Measurements from ENCODE around the gene IGIP. TPM values are rescaled to one million over a fixed set of nuclear protein-coding genes. Genes with fewer than 3 reads are reported as not detected.
A peak's percentile ranks its signal among the peaks of the same experiment; 100 is the strongest.

IGIP gene
- total RNA-seq, 1 experiment from 2014 or later = 1.7 TPM

DNA sequence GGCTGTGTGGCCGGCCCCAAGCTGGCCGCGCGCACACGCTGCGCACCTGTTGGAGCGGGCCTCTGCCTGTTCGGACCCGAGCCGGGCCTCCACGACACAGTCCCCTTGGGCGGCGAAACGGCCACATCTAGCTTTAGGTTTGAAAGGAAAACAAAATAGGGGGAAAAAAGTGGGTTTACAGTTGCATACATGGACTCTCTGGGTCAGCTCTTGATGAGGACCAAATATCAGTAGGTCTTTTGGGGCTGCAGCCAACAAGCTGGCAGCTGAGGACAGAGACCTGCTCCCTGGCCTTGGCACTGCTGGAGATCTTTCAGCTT is 20.7 kb downstream of the IGIP start (continued):
- TF ChIP-seq, protein P1, sequence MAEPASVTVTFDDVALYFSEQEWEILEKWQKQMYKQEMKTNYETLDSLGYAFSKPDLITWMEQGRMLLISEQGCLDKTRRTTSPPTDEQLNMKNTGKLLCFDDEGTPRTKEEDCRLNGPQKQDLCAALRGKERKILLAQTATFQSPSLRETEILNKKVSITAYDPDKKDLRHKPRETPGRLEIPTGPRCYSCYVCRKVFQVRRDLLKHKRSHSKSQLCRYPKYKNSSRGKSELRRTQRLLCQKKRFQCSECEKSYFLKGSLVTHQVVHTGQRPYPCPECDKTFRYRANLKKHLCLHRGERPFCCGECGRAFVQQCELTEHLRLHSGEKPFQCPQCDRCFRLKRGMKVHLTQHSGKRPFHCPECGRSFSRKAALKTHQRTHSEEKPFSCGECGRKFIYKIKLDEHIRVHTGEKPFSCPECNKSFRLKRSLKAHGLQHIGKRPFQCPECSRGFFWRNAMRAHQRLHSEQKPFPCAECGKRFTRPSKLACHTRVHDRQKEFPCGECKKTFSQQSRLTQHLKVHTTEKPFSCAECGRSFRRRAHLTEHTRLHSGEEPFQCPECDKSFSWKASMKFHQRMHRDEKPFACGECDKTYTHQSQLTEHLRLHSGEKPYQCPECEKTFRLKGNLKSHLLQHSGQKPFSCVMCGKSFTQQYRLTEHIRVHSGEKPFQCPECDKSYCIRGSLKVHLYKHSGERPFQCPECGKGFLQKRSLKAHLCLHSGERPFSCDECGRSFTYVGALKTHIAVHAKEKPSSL (CRISPR knock-in tag; conservative IDR thresholded peaks at IDR 0.05) = no peak
- TF ChIP-seq, protein P2, sequence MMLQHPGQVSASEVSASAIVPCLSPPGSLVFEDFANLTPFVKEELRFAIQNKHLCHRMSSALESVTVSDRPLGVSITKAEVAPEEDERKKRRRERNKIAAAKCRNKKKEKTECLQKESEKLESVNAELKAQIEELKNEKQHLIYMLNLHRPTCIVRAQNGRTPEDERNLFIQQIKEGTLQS (CRISPR knock-in tag; conservative IDR thresholded peaks at IDR 0.05) = no peak
- TF ChIP-seq, protein P3, sequence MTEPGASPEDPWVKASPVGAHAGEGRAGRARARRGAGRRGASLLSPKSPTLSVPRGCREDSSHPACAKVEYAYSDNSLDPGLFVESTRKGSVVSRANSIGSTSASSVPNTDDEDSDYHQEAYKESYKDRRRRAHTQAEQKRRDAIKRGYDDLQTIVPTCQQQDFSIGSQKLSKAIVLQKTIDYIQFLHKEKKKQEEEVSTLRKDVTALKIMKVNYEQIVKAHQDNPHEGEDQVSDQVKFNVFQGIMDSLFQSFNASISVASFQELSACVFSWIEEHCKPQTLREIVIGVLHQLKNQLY (CRISPR knock-in tag; IDR thresholded peaks at IDR 0.05) = no peak

DNA sequence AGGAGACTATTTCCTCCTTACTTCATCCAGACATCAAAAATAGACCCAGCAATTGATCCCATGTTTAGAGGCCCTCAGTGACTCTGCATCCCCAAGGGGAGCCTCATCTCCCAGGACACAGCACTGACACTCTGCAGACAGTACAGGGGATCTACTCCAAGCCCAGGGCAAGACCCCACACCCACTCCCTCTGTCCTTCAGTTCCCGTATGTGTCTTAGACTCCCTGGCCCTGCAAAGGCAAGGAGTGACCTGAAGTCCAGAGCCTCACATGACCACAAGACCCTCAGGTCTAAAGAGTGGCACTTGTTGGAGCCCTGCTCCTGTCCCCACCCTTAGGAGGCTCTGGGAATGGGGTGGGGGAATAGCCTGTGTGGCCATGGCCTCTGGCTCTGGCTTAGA is 21.7 kb downstream of the IGIP start:
- peaks cover 24% of the 10 kb centered on the region for H3K4me1 Mint-ChIP-seq
- peaks cover 56% of the 10 kb centered on the region for H3K27me3 Mint-ChIP-seq (ENCODE audit: low read depth)
- no peak for DNase-seq (ENCODE audit: low spot score)
- H3K4me3 Mint-ChIP-seq = no peak overlapping the region
- ChIA-PET POLR2A (no interaction called here), CTCF (interaction anchor here (1.0 to 4.5 kb wide), 3 partner anchors 34 to 179 kb away, joined by 4 to 58 read pairs (median 8); partner anchors contain the start of gene PURA)
- H3K27ac Mint-ChIP-seq = no peak overlapping the region
- ATAC-seq = no peak
- TF ChIP-seq, protein P4, sequence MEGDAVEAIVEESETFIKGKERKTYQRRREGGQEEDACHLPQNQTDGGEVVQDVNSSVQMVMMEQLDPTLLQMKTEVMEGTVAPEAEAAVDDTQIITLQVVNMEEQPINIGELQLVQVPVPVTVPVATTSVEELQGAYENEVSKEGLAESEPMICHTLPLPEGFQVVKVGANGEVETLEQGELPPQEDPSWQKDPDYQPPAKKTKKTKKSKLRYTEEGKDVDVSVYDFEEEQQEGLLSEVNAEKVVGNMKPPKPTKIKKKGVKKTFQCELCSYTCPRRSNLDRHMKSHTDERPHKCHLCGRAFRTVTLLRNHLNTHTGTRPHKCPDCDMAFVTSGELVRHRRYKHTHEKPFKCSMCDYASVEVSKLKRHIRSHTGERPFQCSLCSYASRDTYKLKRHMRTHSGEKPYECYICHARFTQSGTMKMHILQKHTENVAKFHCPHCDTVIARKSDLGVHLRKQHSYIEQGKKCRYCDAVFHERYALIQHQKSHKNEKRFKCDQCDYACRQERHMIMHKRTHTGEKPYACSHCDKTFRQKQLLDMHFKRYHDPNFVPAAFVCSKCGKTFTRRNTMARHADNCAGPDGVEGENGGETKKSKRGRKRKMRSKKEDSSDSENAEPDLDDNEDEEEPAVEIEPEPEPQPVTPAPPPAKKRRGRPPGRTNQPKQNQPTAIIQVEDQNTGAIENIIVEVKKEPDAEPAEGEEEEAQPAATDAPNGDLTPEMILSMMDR (IDR thresholded peaks at IDR 0.05) = no peak
- TF ChIP-seq, protein P5, sequence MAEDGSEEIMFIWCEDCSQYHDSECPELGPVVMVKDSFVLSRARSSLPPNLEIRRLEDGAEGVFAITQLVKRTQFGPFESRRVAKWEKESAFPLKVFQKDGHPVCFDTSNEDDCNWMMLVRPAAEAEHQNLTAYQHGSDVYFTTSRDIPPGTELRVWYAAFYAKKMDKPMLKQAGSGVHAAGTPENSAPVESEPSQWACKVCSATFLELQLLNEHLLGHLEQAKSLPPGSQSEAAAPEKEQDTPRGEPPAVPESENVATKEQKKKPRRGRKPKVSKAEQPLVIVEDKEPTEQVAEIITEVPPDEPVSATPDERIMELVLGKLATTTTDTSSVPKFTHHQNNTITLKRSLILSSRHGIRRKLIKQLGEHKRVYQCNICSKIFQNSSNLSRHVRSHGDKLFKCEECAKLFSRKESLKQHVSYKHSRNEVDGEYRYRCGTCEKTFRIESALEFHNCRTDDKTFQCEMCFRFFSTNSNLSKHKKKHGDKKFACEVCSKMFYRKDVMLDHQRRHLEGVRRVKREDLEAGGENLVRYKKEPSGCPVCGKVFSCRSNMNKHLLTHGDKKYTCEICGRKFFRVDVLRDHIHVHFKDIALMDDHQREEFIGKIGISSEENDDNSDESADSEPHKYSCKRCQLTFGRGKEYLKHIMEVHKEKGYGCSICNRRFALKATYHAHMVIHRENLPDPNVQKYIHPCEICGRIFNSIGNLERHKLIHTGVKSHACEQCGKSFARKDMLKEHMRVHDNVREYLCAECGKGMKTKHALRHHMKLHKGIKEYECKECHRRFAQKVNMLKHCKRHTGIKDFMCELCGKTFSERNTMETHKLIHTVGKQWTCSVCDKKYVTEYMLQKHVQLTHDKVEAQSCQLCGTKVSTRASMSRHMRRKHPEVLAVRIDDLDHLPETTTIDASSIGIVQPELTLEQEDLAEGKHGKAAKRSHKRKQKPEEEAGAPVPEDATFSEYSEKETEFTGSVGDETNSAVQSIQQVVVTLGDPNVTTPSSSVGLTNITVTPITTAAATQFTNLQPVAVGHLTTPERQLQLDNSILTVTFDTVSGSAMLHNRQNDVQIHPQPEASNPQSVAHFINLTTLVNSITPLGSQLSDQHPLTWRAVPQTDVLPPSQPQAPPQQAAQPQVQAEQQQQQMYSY (CRISPR knock-in tag; IDR thresholded peaks at IDR 0.05) = no peak
- H3K36me3 Mint-ChIP-seq = no peaks in the 10 kb centered on the region
- no peaks in the 10 kb centered on the region for H3K9me3 Mint-ChIP-seq

DNA sequence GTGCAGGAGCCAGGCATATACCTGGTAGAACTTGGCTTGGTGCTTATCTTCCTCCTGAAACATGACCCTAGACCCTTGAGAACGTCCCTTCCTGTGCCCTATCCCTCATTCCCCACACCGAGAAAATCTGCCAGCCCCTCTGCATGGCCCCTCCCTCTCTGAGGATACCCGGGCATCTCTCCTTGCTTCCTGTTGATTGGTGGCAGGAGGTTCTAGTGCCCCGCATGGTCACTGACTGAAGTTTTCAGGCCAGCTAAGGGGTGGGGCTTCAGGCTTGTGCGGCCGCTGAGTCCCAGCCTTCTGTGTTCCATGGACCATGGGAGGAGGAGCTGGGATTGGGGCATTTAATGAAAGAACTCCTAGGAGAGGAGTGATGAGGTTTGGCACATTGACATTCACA is 22.8 kb downstream of the IGIP start:
- CTCF ChIA-PET = interaction anchor here (0.5 to 1.6 kb wide), 10 partner anchors 9 to 361 kb away, joined by 3 to 8 read pairs (median 4); no protein-coding TSS in a partner anchor
- Mint-ChIP-seq H3K4me1 (peaks cover 32% of the 10 kb centered on the region), H3K9me3 (no peaks in the 10 kb centered on the region), H3K27me3 (ENCODE audit: low read depth) (peaks cover 58% of the 10 kb centered on the region), H3K36me3 (no peaks in the 10 kb centered on the region), H3K27ac (no peak overlapping the region), H3K4me3 (no peak overlapping the region)
- POLR2A ChIA-PET = interaction anchor here (0.6 to 0.7 kb wide), 3 partner anchors 36 to 88 kb away, joined by 3 to 6 read pairs (median 5); no protein-coding TSS in a partner anchor
- DNase-seq (ENCODE audit: low spot score) = peak; percentile 71
- ATAC-seq = peak; percentile 83
- TF ChIP-seq RORB (CRISPR knock-in tag; IDR thresholded peaks at IDR 0.05) = no peak
- TF ChIP-seq SP1 (CRISPR knock-in tag; conservative IDR thresholded peaks at IDR 0.05) = no peak
- TF ChIP-seq, protein P4 (IDR thresholded peaks at IDR 0.05) = no peak
- TF ChIP-seq, protein P1 (CRISPR knock-in tag; conservative IDR thresholded peaks at IDR 0.05) = no peak
- TF ChIP-seq ZNF317 (CRISPR knock-in tag; IDR thresholded peaks at IDR 0.05; ENCODE audit: borderline replicate concordance, low read depth) = no peak
- no peak for TF ChIP-seq TP53 (CRISPR knock-in tag; IDR thresholded peaks at IDR 0.05)
- TF ChIP-seq, protein P6, sequence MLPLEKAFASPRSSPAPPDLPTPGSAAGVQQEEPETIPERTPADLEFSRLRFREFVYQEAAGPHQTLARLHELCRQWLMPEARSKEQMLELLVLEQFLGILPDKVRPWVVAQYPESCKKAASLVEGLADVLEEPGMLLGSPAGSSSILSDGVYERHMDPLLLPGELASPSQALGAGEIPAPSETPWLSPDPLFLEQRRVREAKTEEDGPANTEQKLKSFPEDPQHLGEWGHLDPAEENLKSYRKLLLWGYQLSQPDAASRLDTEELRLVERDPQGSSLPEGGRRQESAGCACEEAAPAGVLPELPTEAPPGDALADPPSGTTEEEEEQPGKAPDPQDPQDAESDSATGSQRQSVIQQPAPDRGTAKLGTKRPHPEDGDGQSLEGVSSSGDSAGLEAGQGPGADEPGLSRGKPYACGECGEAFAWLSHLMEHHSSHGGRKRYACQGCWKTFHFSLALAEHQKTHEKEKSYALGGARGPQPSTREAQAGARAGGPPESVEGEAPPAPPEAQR (CRISPR knock-in tag; IDR thresholded peaks at IDR 0.05) = no peak
- no peak for TF ChIP-seq NR3C1 (CRISPR knock-in tag; conservative IDR thresholded peaks at IDR 0.05; ENCODE audit: low read depth)
- TF ChIP-seq SMAD4 (CRISPR knock-in tag; IDR thresholded peaks at IDR 0.05) = no peak
- no peak for TF ChIP-seq EMX1 (CRISPR knock-in tag; IDR thresholded peaks at IDR 0.05)
- TF ChIP-seq ATF1 (CRISPR knock-in tag; IDR thresholded peaks at IDR 0.05) = no peak
- TF ChIP-seq HMGA2 (CRISPR knock-in tag; IDR thresholded peaks at IDR 0.05) = no peak
- TF ChIP-seq FOXP1 (CRISPR knock-in tag; IDR thresholded peaks at IDR 0.05; ENCODE audit: borderline replicate concordance) = no peak
- TF ChIP-seq FOXK1 (CRISPR knock-in tag; IDR thresholded peaks at IDR 0.05) = no peak

Data from WTC11 (cell line).